ENCODE results near the gene KHDC1L.

GRCh38 chr6:73216859-73217258 is 8.4 kb downstream of the KHDC1L start:
- no peak for TF ChIP-seq CTCF (IDR thresholded peaks at IDR 0.05)
- TF ChIP-seq POLR2A (IDR thresholded peaks at IDR 0.05), result no peak
